MCF 10A (cell line): Measurements from ENCODE around the gene LRP8. TPM values are rescaled to one million over a fixed set of nuclear protein-coding genes. Genes with fewer than 3 reads are reported as not detected.

Experiments
- BruUV-seq: library from RNA; stranded (reverse); fragments of 400-500 nt; replicated peaks from 2 replicates; lab custom pipeline; 2021; lab: Mats Ljungman, UMichigan
- CTCF ChIA-PET: fragments of 300-600 bp; sonication (Branson Sonifier 250); formaldehyde crosslinking; extraction: SDS; loops from one replicate; lab custom pipeline; 2021; ENCODE audit warnings: antibody characterized with exemption, inconsistent platforms; lab: Yijun Ruan, JAX
- POLR2A ChIA-PET: fragments of 300-600, 350-650 bp; sonication (Branson Sonifier 250); formaldehyde crosslinking; extraction: SDS; loops from one replicate; lab custom pipeline; 2020; ENCODE audit warnings: antibody characterized with exemption, inconsistent platforms; lab: Yijun Ruan, JAX
- DNase-seq: peaks from one replicate; pipeline ENCODE4 v3.0.0-alpha.2; 2018; ENCODE audit not compliant: unreplicated experiment
- H3K27ac Mint-ChIP-seq: one replicate; pipeline ENCODE4 v1.8.0; 2022; ENCODE audit warnings: mild to moderate bottlenecking, low read depth, mixed read lengths; ENCODE audit not compliant: unreplicated experiment
- H3K27me3 Mint-ChIP-seq: one replicate; pipeline ENCODE4 v1.8.0; 2022; ENCODE audit warnings: mixed read lengths; ENCODE audit not compliant: insufficient read depth, unreplicated experiment
- H3K36me3 Mint-ChIP-seq: one replicate; pipeline ENCODE4 v1.8.0; 2022; ENCODE audit warnings: mild to moderate bottlenecking, moderate library complexity, mixed read lengths; ENCODE audit not compliant: insufficient read depth, unreplicated experiment
- H3K4me1 Mint-ChIP-seq: one replicate; pipeline ENCODE4 v1.8.0; 2022; ENCODE audit warnings: mixed read lengths; ENCODE audit not compliant: insufficient read depth, unreplicated experiment
- H3K4me3 Mint-ChIP-seq: one replicate; pipeline ENCODE4 v1.8.0; 2022; ENCODE audit warnings: mild to moderate bottlenecking, moderate library complexity, mixed read lengths; ENCODE audit not compliant: unreplicated experiment
- H3K9me3 Mint-ChIP-seq: one replicate; pipeline ENCODE4 v1.8.0; 2022; ENCODE audit warnings: mixed read lengths; ENCODE audit not compliant: unreplicated experiment
- CTCF ChIP-seq: fragments of 200-600 bp; IDR thresholded peaks from one replicate; pipeline ENCODE4 v1.8.0; 2022; ENCODE audit warnings: antibody characterized with exemption, mild to moderate bottlenecking; ENCODE audit not compliant: unreplicated experiment
- intact Hi-C: fragments of 100-400 bp; cut with micrococcal nuclease; formaldehyde crosslinking; loops from 2 replicates; pipeline ENCODE4 v1.14.1; 2022
- total RNA-seq: library from RNA; stranded (reverse); gene quantifications from 2 replicates; pipeline ENCODE4 v1.2.3, GENCODE V29; 2022

LRP8 gene
- total RNA-seq, 1 experiment from 2014 or later = 21.8 TPM

- CTCF ChIA-PET = no interaction called here
- H3K4me3 Mint-ChIP-seq = no peak overlapping the region
- DNase-seq = no peak
- H3K9me3 Mint-ChIP-seq = no peaks in the 10 kb centered on the region
- BruUV-seq = no TSS peak
- no peaks in the 10 kb centered on the region for H3K27me3 Mint-ChIP-seq
- intact Hi-C loops = no loop called here
- H3K27ac Mint-ChIP-seq = no peak overlapping the region
- no peaks in the 10 kb centered on the region for H3K4me1 Mint-ChIP-seq
- POLR2A ChIA-PET = no interaction called here
- H3K36me3 Mint-ChIP-seq = peaks cover 7% of the 10 kb centered on the region
- no peak for TF ChIP-seq CTCF
These were observed 5.9 kb downstream of the LRP8 start for GRCh38 chr1:53321776-53322602.

GRCh38 chr1:53321366-53321765, 6.5 kb downstream of the LRP8 start:
- no peak for DNase-seq
- ChIA-PET CTCF (no interaction called here), POLR2A (no interaction called here)
- Mint-ChIP-seq H3K4me3 (no peak overlapping the region), H3K4me1 (no peaks in the 10 kb centered on the region), H3K27me3 (no peaks in the 10 kb centered on the region), H3K36me3 (peaks cover 7% of the 10 kb centered on the region), H3K9me3 (no peaks in the 10 kb centered on the region), H3K27ac (no peak overlapping the region)
- intact Hi-C loops = no loop called here
- no peak for TF ChIP-seq CTCF
- no TSS peak for BruUV-seq

GRCh38 chr1:53320646-53321045, 7.2 kb downstream of the LRP8 start:
- POLR2A ChIA-PET = no interaction called here
- Mint-ChIP-seq H3K36me3 (peaks cover 7% of the 10 kb centered on the region), H3K27me3 (no peaks in the 10 kb centered on the region), H3K27ac (no peak overlapping the region), H3K4me3 (no peak overlapping the region), H3K4me1 (no peaks in the 10 kb centered on the region), H3K9me3 (no peaks in the 10 kb centered on the region)
- intact Hi-C loops = no loop called here
- CTCF ChIA-PET = no interaction called here
- DNase-seq = no peak
- BruUV-seq = no TSS peak
- TF ChIP-seq CTCF = no peak

- Mint-ChIP-seq H3K4me3 (no peak overlapping the region), H3K4me1 (no peaks in the 10 kb centered on the region), H3K36me3 (peaks cover 7% of the 10 kb centered on the region), H3K27ac (no peak overlapping the region), H3K9me3 (no peaks in the 10 kb centered on the region), H3K27me3 (no peaks in the 10 kb centered on the region)
- intact Hi-C loops = no loop called here
- DNase-seq = no peak
- TF ChIP-seq CTCF = no peak
- ChIA-PET POLR2A (no interaction called here), CTCF (interaction anchor here (0.8 to 1.0 kb wide), 3 partner anchors 41 to 139 kb away, joined by 3 to 4 read pairs (median 3); no protein-coding TSS in a partner anchor)
- BruUV-seq = no TSS peak
These were observed 8.4 kb downstream of the LRP8 start for GRCh38 chr1:53319296-53320101.
